Measurements from ENCODE around the gene RCAN2. TPM values are rescaled to one million over a fixed set of nuclear protein-coding genes. Genes with fewer than 3 reads are reported as not detected.

The RCAN2 gene
- total and polyA plus RNA-seq, 2 donors (not counting 1 experiment from before 2014, with no cell fraction given) = not detected

GRCh38 chr6:46376562-46377061, 114.6 kb downstream of the RCAN2 start:
- peaks cover 0 to 9% (median 0%) of the 10 kb centered on the region in 3 donors for H3K9me3 ChIP-seq (ENCODE audit: control extremely low read depth in 1 of 3, control insufficient read depth in 2 of 3, insufficient read depth in 1 of 3, low read length in 2 of 3)
- CTCF ChIA-PET = interaction anchor here (0.9 to 3.7 kb wide), 5 partner anchors 31 to 287 kb away, joined by 3 to 24 read pairs (median 6); no protein-coding TSS in a partner anchor
- peaks cover 41 to 42% of the 10 kb centered on the region in 2 donors for H3K4me1 ChIP-seq (ENCODE audit: control insufficient read depth in 2 of 2, insufficient read depth in 2 of 2, low read length in 2 of 2)
- TF ChIP-seq CTCF (IDR thresholded peaks at IDR 0.05) (no peak), EZH2 (IDR thresholded peaks at IDR 0.05; ENCODE audit: borderline replicate concordance, insufficient read depth, low read depth, low read length, poor library complexity, severe bottlenecking) (no peak)
- DNase-seq = peak; percentile 73
- H3K4me2 ChIP-seq (replicated peaks; ENCODE audit: low read depth, low read length, poor library complexity, severe bottlenecking) = peak overlapping the region; percentile 60
- intact Hi-C loops (cut with micrococcal nuclease) = loop anchor here (1.0 kb wide), 2 partner anchors 155 to 247 kb away; partner anchors contain the start of gene ENPP4
- Mint-ChIP-seq H3K27ac (peak overlapping the region; percentile 89), H3K27me3 (no peaks in the 10 kb centered on the region), H3K4me1 (peaks cover 75% of the 10 kb centered on the region), H3K9me3 (ENCODE audit: insufficient read depth) (no peaks in the 10 kb centered on the region), H3K4me3 (peak overlapping the region; percentile 75)
- H3K9ac ChIP-seq (ENCODE audit: low read length) = peak overlapping the region; percentile 25
- POLR2A ChIA-PET = interaction anchor here (0.6 to 0.7 kb wide), 3 partner anchors 55 to 247 kb away, joined by 3 to 4 read pairs (median 3); partner anchors contain the start of gene ENPP4
- peak; percentile 89 for ATAC-seq (ENCODE audit: low read depth)
- H3K79me2 ChIP-seq (ENCODE audit: control insufficient read depth, insufficient read depth, low read length) = no peaks in the 10 kb centered on the region
- H2AFZ ChIP-seq (ENCODE audit: insufficient read depth, low read depth, low read length, poor library complexity, severe bottlenecking) = peak overlapping the region; percentile 39
- H3K27me3 ChIP-seq (replicated peaks in 1 of 4; ENCODE audit: control extremely low read depth in 1 of 4, control insufficient read depth in 3 of 4, insufficient read depth in 4 of 4, low read length in 3 of 4) = no peaks in the 10 kb centered on the region
- 17% methylated on average over 2 of the region's 7 CpGs for WGBS (ENCODE audit: insufficient coverage)
- H3K36me3 ChIP-seq (replicated peaks in 1 of 2; ENCODE audit: control extremely low read depth in 1 of 2, control insufficient read depth in 1 of 2, extremely low read depth in 1 of 2, insufficient read depth in 2 of 2, low read length in 1 of 2) = no peaks in the 10 kb centered on the region
- no peaks in the 10 kb centered on the region for H4K20me1 ChIP-seq (ENCODE audit: control insufficient read depth, insufficient read depth, low read length, poor library complexity, severe bottlenecking)
- H3K27ac ChIP-seq (ENCODE audit: low read length in 2 of 2) = peak overlapping the region; percentile 62 to 69
- peak overlapping the region in 2 of 5 experiments; percentile 28 to 36 for H3K4me3 ChIP-seq (ENCODE audit: control extremely low read depth in 1 of 5, extremely low read depth in 1 of 5, insufficient read depth in 1 of 5, low read depth in 2 of 5, low read length in 4 of 5)

- Histone ChIP-seq H3K79me2 (ENCODE audit: control insufficient read depth, insufficient read depth, low read length) (no peaks in the 10 kb centered on the region), H3K4me3 (ENCODE audit: control extremely low read depth in 1 of 5, extremely low read depth in 1 of 5, insufficient read depth in 1 of 5, low read depth in 2 of 5, low read length in 4 of 5) (no peak overlapping the region), H3K9me3 (ENCODE audit: control extremely low read depth in 1 of 3, control insufficient read depth in 2 of 3, insufficient read depth in 1 of 3, low read length in 2 of 3) (peaks cover 0 to 3% (median 0%) of the 10 kb centered on the region in 3 donors), H3K27ac (ENCODE audit: low read length in 2 of 2) (no peak overlapping the region), H3K9ac (ENCODE audit: low read length) (no peak overlapping the region), H4K20me1 (ENCODE audit: control insufficient read depth, insufficient read depth, low read length, poor library complexity, severe bottlenecking) (no peaks in the 10 kb centered on the region), H3K4me1 (ENCODE audit: control insufficient read depth in 2 of 2, insufficient read depth in 2 of 2, low read length in 2 of 2) (peaks cover 18 to 23% of the 10 kb centered on the region in 2 donors), H3K27me3 (replicated peaks in 1 of 4; ENCODE audit: control extremely low read depth in 1 of 4, control insufficient read depth in 3 of 4, insufficient read depth in 4 of 4, low read length in 3 of 4) (no peaks in the 10 kb centered on the region), H2AFZ (ENCODE audit: insufficient read depth, low read depth, low read length, poor library complexity, severe bottlenecking) (no peak overlapping the region), H3K36me3 (replicated peaks in 1 of 2; ENCODE audit: control extremely low read depth in 1 of 2, control insufficient read depth in 1 of 2, extremely low read depth in 1 of 2, insufficient read depth in 2 of 2, low read length in 1 of 2) (no peaks in the 10 kb centered on the region), H3K4me2 (replicated peaks; ENCODE audit: low read depth, low read length, poor library complexity, severe bottlenecking) (no peak overlapping the region)
- ATAC-seq (ENCODE audit: low read depth) = no peak
- no peaks in the 10 kb centered on the region for H3K9me3 Mint-ChIP-seq (ENCODE audit: insufficient read depth)
- 83% methylated on average over 1 of the region's 1 CpG for WGBS (ENCODE audit: insufficient coverage)
- H3K4me3 Mint-ChIP-seq = no peak overlapping the region
- no peak for TF ChIP-seq EZH2 (IDR thresholded peaks at IDR 0.05; ENCODE audit: borderline replicate concordance, insufficient read depth, low read depth, low read length, poor library complexity, severe bottlenecking)
- no peak for TF ChIP-seq CTCF (IDR thresholded peaks at IDR 0.05)
- intact Hi-C loops (cut with micrococcal nuclease) = no loop called here
- ChIA-PET POLR2A (no interaction called here), CTCF (interaction anchor here (6.3 kb wide), 1 partner anchor 39 kb away, joined by 25 read pairs; no protein-coding TSS in a partner anchor)
- no peak overlapping the region for H3K27ac Mint-ChIP-seq
- no peaks in the 10 kb centered on the region for H3K27me3 Mint-ChIP-seq
- DNase-seq = no peak
- H3K4me1 Mint-ChIP-seq = peaks cover 37% of the 10 kb centered on the region
These were observed 120.6 kb downstream of the RCAN2 start for GRCh38 chr6:46370622-46371021.

All from B cell (primary cell).